Erythroblast (primary cell): ENCODE measurements around the gene FEN1.

Experiments used
- DNase-seq, 2 experiments: peaks; one replicate each; lab custom pipeline; 2025; lab: John Stamatoyannopoulos, UW
- GATA1 ChIP-seq: IDR thresholded peaks from 2 replicates; pipeline ENCODE4 v1.6.1; 2011; ENCODE audit warnings: low read depth, mild to moderate bottlenecking, control low read depth, low read length, moderate library complexity
- POLR2A ChIP-seq: IDR thresholded peaks from 2 replicates; pipeline ENCODE4 v1.6.1; 2011; ENCODE audit warnings: mild to moderate bottlenecking, low read length

The FEN1 gene

DNA sequence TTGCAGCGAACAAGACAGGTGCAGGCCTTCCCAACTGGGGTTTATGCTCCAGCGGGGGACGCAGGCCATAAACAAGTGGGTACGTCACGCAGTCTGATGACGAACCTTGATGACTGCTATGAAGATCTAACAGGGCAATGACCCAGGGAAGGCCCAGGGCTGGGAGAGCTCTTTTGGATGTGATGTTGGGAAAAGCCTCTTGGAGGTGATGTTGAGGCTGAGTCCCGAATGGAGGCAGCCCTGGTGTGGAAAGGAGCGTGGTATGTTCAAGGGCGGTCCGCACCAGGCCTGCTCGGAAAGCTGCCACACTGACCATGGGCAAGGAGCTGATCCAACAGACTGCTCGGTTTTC, 41.2 kb downstream of the FEN1 start:
- TF ChIP-seq GATA1 (no peak), POLR2A (no peak)
- peak in 1 of 2 experiments; percentile 42 for DNase-seq

DNA sequence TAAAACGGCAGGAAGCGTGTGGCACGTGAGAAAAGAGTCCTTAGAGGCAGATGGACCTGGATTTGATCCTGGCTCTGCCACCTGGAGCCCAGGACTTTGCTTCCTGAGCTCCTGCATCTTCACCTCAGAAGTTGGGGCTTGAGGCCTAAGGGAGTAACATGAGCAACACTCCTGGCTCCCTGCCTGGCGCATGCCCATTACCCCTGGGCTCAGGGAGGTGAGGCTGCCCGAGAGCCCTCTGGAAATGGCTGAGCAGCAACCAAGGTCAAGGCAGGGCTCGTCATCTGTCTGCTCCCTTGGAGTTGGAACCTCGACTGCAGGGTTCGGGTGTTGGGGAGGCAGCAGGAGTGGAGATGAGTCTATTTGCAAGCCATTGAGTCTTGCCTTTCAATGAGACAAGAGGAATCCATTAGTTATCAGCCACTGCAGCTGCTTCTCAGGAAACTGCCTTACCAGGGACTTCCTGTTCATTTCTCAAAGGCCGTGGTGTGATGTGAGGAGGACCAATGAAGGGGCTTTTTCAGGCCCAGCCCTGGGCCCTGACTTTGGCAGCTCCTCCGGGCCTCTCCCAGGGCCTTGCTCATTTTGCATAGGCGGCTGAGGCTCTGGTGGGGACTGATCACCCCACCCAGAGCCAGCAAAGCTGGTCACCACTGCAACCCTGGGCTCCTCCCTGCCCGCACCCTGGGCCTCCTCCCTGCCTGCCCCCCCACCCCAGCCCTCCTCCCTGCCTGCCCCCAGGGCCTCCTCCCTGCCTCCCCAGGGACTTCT, 41.8 kb downstream of the FEN1 start:
- TF ChIP-seq POLR2A = peak; percentile 96
- no peak for TF ChIP-seq GATA1
- DNase-seq = peak; percentile 93 to 97

DNA sequence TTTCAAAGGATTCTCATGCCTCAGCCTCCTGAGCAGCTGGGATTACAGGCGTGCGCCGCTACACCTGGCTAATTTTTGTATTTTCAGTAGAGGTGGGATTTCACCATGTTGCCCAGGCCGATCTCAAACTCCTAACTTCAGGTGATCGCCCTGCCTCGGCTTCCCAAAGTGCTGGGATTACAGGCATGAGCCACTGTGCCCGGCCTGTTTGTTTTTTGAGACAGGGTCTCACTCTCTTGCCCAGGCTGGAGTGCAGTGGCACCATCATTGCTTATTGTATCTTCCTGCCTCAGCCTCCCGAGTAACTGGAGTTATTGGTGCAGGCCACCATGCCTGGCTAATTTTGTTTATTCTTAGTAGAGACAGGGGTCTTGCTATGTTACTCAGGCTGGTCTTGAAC, 43.5 kb downstream of the FEN1 start:
- TF ChIP-seq POLR2A = peak; percentile 23
- no peak for TF ChIP-seq GATA1
- no peak for DNase-seq

DNA sequence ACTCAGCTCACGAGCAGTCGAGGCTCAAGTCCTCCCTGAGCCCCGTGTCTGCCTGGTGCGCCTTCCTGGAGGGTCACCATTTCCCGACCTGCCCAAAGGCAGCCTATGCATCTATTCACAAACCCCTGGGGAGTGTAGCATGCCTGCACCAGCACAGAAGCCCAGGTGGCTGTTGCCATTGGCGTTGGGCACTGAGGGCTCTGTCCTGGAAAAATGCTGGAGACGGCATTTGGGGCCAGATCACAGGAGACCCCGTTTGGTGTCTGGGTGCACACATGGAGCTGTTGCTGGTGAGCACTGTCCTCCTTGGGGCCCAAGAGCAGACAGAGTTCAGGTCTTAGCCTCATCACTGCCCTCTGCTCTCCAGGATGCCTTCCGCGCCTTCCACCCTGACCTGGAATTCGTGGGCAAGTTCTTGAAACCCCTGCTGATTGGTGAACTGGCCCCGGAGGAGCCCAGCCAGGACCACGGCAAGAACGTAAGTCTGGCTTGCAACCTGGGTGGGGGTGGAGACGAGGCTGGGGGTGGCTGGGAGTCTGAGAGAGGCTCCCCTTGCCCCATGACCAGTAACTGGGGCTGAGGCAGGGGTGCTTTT, 44.8 kb downstream of the FEN1 start:
- TF ChIP-seq POLR2A (peak; percentile 61), GATA1 (no peak)
- no peak for DNase-seq

DNA sequence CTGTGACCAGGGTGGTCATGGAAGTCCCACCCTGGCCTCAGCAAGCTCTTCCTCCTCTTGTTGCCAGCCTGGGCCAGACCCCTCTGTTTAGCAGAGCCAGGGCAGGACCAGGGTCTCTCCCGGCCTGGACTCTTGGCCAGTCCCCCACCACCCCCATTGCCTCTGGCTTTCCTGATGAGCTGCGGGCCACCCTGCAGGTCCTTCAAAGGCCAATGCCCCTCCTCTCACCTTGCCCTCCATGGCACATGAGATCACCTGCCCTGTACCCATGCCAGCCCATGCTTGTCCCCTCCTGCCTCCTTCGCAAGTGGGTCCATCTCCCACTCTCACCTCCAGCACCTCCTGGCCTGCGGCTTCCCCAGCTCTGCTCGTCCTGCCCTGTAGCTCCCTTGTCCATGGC, 45.8 kb downstream of the FEN1 start:
- DNase-seq = no peak
- peak; percentile 25 for TF ChIP-seq POLR2A
- no peak for TF ChIP-seq GATA1

DNA sequence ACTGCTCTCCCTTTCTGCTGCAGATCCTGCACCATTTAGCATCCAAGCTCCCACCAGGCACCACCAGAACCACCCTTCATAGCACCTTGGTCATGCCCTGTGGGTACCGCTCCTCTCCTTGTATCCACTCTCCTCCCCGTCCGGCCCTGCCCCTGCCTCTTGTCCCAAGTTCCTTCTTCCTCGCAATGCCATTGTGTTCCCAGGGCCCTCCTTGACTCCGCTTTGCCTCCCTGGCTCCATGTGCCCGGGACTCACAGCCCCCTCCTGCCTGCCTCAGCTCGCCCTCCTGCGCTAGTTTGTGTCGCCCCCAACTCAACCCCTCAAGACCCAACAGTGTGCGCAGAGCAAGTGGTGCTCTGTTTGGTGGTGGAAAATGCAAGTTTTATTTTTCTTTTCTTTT, 46.2 kb downstream of the FEN1 start:
- DNase-seq = no peak
- TF ChIP-seq POLR2A = no peak
- TF ChIP-seq GATA1 = no peak

DNA sequence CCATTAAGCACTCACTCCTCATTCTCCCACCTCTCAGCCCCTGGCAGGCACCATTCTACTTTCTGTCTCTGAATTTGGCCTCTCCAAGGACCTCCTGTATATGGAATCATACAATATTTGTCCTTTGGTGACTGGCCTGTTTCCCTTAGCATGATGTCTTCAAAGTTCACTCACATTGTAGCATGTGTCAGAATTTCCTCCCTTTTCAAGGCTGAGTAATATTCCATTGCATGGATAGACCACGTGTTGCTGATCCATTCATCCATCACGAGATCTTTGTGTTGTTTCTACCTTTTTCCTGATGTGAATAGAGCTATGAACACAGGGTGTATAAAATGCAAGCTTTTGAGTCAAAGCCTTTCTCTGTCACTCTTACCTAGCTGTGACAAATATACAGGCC, 47.0 kb downstream of the FEN1 start:
- TF ChIP-seq POLR2A (no peak), GATA1 (no peak)
- DNase-seq = no peak

DNA sequence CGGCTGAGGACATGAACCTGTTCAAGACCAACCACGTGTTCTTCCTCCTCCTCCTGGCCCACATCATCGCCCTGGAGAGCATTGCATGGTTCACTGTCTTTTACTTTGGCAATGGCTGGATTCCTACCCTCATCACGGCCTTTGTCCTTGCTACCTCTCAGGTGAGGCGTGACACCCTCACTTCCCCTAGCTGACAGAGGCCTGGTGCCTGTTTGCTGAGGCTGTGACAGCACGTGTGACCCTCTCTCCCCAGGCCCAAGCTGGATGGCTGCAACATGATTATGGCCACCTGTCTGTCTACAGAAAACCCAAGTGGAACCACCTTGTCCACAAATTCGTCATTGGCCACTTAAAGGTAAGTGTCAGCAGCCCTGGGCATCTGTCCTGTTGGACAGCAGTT, 47.7 kb downstream of the FEN1 start:
- no peak for DNase-seq
- TF ChIP-seq GATA1 (no peak), POLR2A (peak; percentile 23)

DNA sequence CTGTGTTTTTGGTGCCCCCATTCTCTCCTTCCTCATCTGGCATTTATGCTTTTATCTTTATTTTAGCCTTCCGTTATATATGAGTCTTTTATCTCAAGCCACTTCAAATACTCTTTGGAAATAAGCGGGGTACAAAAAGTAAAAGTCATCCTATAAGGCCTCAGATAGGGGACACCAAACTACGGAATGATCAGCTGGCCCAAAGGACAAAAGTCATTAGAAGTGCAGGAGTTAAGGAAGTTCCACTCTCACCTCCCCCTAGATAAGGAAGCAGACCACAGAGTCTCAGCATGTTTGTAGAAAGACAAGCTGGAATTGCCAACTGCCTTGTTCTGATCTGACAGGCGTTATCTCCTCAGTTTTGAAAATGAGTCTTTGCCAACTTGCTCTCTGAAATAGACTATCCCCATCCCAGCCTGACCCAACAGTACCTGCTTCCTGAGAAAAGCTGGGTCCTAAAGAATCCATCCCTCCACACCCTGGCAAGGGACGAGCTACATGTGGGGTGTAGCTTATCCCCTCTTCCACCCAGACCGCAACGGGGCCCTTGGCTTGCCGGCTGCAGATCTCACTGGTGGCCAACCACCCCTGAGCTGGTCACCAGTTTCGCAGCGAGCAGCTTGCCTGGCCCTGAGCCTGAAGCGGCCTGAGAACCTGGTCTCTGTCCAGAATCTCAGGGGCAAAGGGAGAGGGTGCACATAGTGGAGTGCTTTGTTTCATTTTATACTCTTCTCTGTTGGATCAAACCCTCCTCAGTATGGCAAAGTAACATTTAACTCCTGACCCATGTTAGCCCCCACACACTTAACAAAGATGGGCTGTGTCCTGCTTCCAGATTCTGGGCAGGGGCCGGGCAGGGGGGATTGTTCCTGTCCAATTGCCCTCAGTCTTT, 49.2 kb downstream of the FEN1 start:
- TF ChIP-seq POLR2A = peak; percentile 23
- no peak for TF ChIP-seq GATA1
- DNase-seq = peak; percentile 64 to 83

DNA sequence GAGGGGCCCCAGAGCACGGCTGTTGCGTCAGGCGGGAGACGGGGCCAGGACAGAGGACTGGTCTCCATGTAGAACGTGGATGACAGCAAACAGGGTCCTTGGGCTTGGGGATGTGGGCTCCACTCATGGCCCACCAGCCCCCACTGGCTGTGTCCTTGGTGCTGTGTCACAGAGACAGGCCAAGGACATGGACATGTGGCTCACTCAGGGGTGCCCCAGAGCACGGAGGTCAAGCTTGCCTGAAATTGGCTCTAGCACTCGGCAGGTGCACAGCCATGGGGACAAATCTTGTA, 49.8 kb downstream of the FEN1 start:
- no peak for TF ChIP-seq POLR2A
- TF ChIP-seq GATA1 = no peak
- no peak for DNase-seq

DNA sequence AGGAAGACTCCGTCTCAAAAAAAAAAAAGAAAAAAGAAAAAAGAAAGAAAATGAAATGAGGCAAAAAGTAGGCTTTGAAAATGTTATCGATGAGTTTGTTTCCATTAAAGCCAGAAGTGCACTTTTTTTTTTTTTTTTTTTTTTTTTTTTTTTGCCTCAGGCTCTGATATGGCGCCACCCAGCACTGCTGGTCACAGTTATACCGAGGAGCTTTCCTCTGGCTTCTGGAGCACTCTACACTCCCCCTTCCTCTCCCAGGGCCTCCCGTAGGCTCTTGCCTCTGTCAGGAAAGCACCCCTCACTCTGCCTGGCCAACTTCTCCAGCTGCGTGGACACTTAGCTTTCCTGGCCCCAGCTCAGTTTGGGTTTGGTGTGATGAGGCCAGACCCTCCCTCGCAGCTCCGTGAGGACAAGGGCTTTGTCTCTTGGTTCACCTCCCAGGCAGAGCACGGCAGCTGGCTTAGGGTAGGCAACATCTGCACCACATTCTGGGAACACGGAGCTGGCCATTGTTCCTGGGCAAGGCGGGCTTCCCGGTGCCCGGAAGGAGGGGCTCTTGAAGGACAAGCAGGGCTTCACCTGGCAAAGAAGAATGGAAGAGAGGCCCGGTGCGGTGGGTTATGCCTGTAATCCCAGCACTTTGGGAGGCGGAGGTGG, 52.3 kb downstream of the FEN1 start:
- DNase-seq = no peak
- TF ChIP-seq POLR2A = peak; percentile 25
- no peak for TF ChIP-seq GATA1

DNA sequence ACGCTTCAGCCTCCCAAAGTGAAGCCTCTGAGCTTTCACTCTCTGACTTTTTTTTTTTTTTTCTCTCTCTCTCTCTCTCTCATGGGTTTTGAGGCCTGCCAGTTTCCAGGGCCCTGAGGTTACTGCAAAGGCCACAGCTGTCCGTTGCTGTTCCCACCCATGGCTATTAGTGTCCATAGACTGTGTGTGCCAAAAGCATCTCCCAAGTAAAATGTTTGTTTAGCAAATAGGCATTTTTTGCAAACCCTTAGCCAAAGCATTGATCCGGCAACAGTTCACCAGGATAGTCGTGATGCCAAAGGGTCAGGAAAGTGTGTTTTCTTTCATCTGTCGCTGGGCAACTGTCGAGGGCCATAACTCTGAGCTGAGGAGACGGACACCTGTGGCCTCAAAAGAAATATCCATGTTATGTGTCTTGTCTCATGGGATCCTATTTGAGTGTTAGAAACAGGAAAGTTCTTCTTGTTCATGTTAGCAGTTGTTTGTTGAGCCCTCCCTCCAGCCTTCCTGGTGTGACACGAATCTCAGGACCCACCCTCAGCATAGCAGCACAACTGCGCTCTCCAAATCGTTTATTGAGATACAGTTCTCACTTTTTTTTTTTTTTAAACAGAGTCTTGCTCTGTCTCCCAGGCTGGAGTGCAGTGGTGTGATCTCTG, 53.8 kb downstream of the FEN1 start:
- TF ChIP-seq POLR2A = no peak
- no peak for TF ChIP-seq GATA1

More for the DNA sequence above, 53.8 kb downstream of the FEN1 start:
- no peak for DNase-seq
